ENCODE results near the gene SF3B6. TPM values are rescaled to one million over a fixed set of nuclear protein-coding genes. Genes with fewer than 3 reads are reported as not detected.
A peak's percentile ranks its signal among the peaks of the same experiment; 100 is the strongest.

The SF3B6 gene
- total and polyA plus RNA-seq, 9 of the 15 experiments (the other 6 are each of a cell fraction or from before 2014, with no cell fraction given) = 146 to 591 (median 295) TPM

GRCh38 chr2:24085200-24085489 is 9.0 kb upstream of the SF3B6 start (continued):
- peak; percentile 52 for TF ChIP-seq CBFA2T3 (IDR thresholded peaks at IDR 0.05)

- no peaks in the 10 kb centered on the region for H3K9me1 ChIP-seq (ENCODE audit: control insufficient read depth, insufficient read depth, low read length)
- H3K27me3 ChIP-seq (ENCODE audit: control insufficient read depth in 2 of 2, insufficient read depth in 2 of 2, low read length in 2 of 2) = no peaks in the 10 kb centered on the region
- H3K79me2 ChIP-seq (ENCODE audit: control insufficient read depth, insufficient read depth, low read length) = no peaks in the 10 kb centered on the region; the same call in 2 of the 3 replicates
- ChIA-PET CTCF (ENCODE audit: low intra/inter-chr PET ratio) (interaction anchor here (0.6 to 2.3 kb wide), 4 partner anchors 80 to 168 kb away, joined by 3 to 10 read pairs (median 6); partner anchors contain the start of gene ATAD2B), POLR2A (interaction anchor here (0.5 to 1.8 kb wide), 15 partner anchors 9 to 1103 kb away, joined by 3 to 12 read pairs (median 3); partner anchors contain the start of genes ATAD2B, NCOA1, SF3B6 and WDCP)
- peak within 1 kb of the TSS; percentile 89 for H3K4me2 ChIP-seq (ENCODE audit: insufficient read depth, low read length)
- no TSS peak for BruUV-seq (replicated peaks)
- H2AFZ ChIP-seq (ENCODE audit: low read depth, low read length) = peak within 1 kb of the TSS; percentile 95
- DNase-seq (ENCODE audit: extremely low read depth in 1 of 4, low spot score in 3 of 4) (peak; percentile 90 to 95 (median 92)), ATAC-seq (peak; percentile 95), FAIRE-seq (no peak)
- in situ Hi-C loops (cut with MboI) (no loop called here), intact Hi-C loops (cut with micrococcal nuclease) (loop anchor here (1.0 to 2.0 kb wide), 6 partner anchors 38 to 298 kb away; partner anchors contain the start of genes ATAD2B, FAM228B and PFN4)
- H4K20me1 ChIP-seq (replicated peaks; ENCODE audit: control insufficient read depth, insufficient read depth, low read length) = no peaks in the 10 kb centered on the region
- peaks cover 13% of the 10 kb centered on the region; the same call in 2 of the 3 replicates for H3K36me3 ChIP-seq (ENCODE audit: control insufficient read depth, insufficient read depth, low read length)
- H3K4me1 ChIP-seq (replicated peaks in 1 of 2; ENCODE audit: control insufficient read depth in 2 of 2, insufficient read depth in 2 of 2, low read length in 2 of 2) = peaks cover 12 to 18% of the 10 kb centered on the region in 2 experiments; a peak in 4 of 5 replicates
- H3K4me3 ChIP-seq = peak within 1 kb of the TSS; percentile 58
- H3K9ac ChIP-seq (ENCODE audit: insufficient read depth in 1 of 2, low read depth in 2 of 2, low read length in 2 of 2) = peak within 1 kb of the TSS; percentile 77 to 94
- H3K9me3 ChIP-seq (replicated peaks; ENCODE audit: control insufficient read depth, insufficient read depth, low read depth, low read length) = no peaks in the 10 kb centered on the region
- under 1% methylated on average over 38 of the region's 44 CpGs for WGBS (ENCODE audit: insufficient coverage, low coverage, missing lambda C conversion rate)
- peak within 1 kb of the TSS; percentile 75 for H3K27ac ChIP-seq (ENCODE audit: extremely low read depth, low read depth, low read length)
- peak; percentile 94 for TF ChIP-seq RBFOX2 (IDR thresholded peaks at IDR 0.05; ENCODE audit: low read depth, low read length)
- no peak; the same call in 1 of the 2 replicates for TF ChIP-seq XRCC5 (IDR thresholded peaks at IDR 0.05; ENCODE audit: low read depth, low read length)
- no peak for TF ChIP-seq TFE3 (CRISPR knock-in tag; IDR thresholded peaks at IDR 0.05)
- TF ChIP-seq ZNF12 (CRISPR knock-in tag; IDR thresholded peaks at IDR 0.05) = peak; percentile 23; the same call in 1 of the 2 replicates
- no peak for TF ChIP-seq ZNF76 (CRISPR knock-in tag; IDR thresholded peaks at IDR 0.05; ENCODE audit: borderline replicate concordance)
- peak; percentile 46; the same call in 1 of the 2 replicates for TF ChIP-seq SOX6 (IDR thresholded peaks at IDR 0.05)
- no peak for TF ChIP-seq THRA (IDR thresholded peaks at IDR 0.05)
- no peak for TF ChIP-seq OTX1 (CRISPR knock-in tag; IDR thresholded peaks at IDR 0.05)
- no peak for TF ChIP-seq EZH2 (IDR thresholded peaks at IDR 0.05; ENCODE audit: borderline replicate concordance, low read depth, low read length)
- no peak for TF ChIP-seq PCBP2 (IDR thresholded peaks at IDR 0.05; ENCODE audit: low read depth, low read length, poor library complexity, severe bottlenecking)
- TF ChIP-seq SMC3 (conservative IDR thresholded peaks at IDR 0.05; ENCODE audit: insufficient read depth, low read depth, low read length) = peak; percentile 61; the same call in 1 of the 2 replicates
- TF ChIP-seq GMEB1 (CRISPR knock-in tag; IDR thresholded peaks at IDR 0.05) = no peak; the same call in 1 of the 2 replicates
- TF ChIP-seq HDGF (IDR thresholded peaks at IDR 0.05) = no peak
- no peak; the same call in 1 of the 2 replicates for TF ChIP-seq POLR2AphosphoS5 (IDR thresholded peaks at IDR 0.05; ENCODE audit: control insufficient read depth, insufficient read depth, low read depth, low read length)
Measured at GRCh38 chr2:24084386-24085199, 8.5 kb upstream of the SF3B6 start, which contains the start of gene TP53I3. Gene TP53I3, minus strand, starts transcription at chr2:24084834. Its CDS starts 508 bp downstream, at chr2:24084326.

All from K562 (cell line).